GM23338 (cell line): ENCODE measurements around the gene CEP350. TPM values are rescaled to one million over a fixed set of nuclear protein-coding genes. Genes with fewer than 3 reads are reported as not detected.

Experiments
- CREB1 ChIP-seq: fragments of 250-450 bp; sonication (Bioruptor Pico); IDR thresholded peaks from 2 replicates; pipeline ENCODE4 v1.5.0; 2020; ENCODE audit warnings: low read depth, mild to moderate bottlenecking, moderate library complexity
- EZH2 ChIP-seq: fragments of 200-600 bp; sonication (generic); IDR thresholded peaks from one replicate; pipeline ENCODE4 v1.8.0; 2017; ENCODE audit warnings: antibody characterized with exemption, mild to moderate bottlenecking, low read depth; ENCODE audit not compliant: unreplicated experiment
- EZH2phosphoT487 ChIP-seq: fragments of 200-600 bp; sonication (generic); IDR thresholded peaks from one replicate; pipeline ENCODE4 v1.8.1; 2018; ENCODE audit warnings: antibody characterized with exemption; ENCODE audit not compliant: unreplicated experiment
- JUNB ChIP-seq: IDR thresholded peaks from one replicate; pipeline ENCODE4 v1.6.1; 2016; ENCODE audit warnings: antibody characterized with exemption; ENCODE audit not compliant: unreplicated experiment
- NANOG ChIP-seq: IDR thresholded peaks from 2 replicates; pipeline ENCODE4 v1.6.1; 2016; ENCODE audit warnings: antibody characterized with exemption, borderline replicate concordance
- ZNF331 ChIP-seq: fragments of 250-450 bp; sonication (Bioruptor Pico); IDR thresholded peaks from 2 replicates; pipeline ENCODE4 v1.5.0; 2020; ENCODE audit warnings: low read depth, mild to moderate bottlenecking, moderate library complexity
- polyA plus RNA-seq: library from polyadenylated mRNA; unstranded; fragments of >200 nt; fragmentation: Nextera tagmentation; extraction: Ambion mirVana; gene quantifications from 2 replicates; pipeline ENCODE4 v1.2.1, GENCODE V29; 2016
- total RNA-seq: library from RNA; depleted of rRNA; stranded (reverse); fragments of >200 nt; shearing (Covaris generic); gene quantifications from 2 replicates; pipeline ENCODE4 v1.2.3, GENCODE V29; 2014
- TF ChIP-seq, protein P1 (sequence below): fragments of 250-450 bp; sonication (Bioruptor Pico); IDR thresholded peaks from 2 replicates; pipeline ENCODE4 v1.5.0; 2020; ENCODE audit warnings: mild to moderate bottlenecking, moderate library complexity
- TF ChIP-seq, protein P2 (sequence below): IDR thresholded peaks from one replicate; pipeline ENCODE4 v1.6.1; 2018; ENCODE audit warnings: antibody characterized with exemption; ENCODE audit not compliant: unreplicated experiment

CEP350 gene
- total and polyA plus RNA-seq, 2 experiments from 2014 or later: 23.4 to 36.8 TPM

DNA sequence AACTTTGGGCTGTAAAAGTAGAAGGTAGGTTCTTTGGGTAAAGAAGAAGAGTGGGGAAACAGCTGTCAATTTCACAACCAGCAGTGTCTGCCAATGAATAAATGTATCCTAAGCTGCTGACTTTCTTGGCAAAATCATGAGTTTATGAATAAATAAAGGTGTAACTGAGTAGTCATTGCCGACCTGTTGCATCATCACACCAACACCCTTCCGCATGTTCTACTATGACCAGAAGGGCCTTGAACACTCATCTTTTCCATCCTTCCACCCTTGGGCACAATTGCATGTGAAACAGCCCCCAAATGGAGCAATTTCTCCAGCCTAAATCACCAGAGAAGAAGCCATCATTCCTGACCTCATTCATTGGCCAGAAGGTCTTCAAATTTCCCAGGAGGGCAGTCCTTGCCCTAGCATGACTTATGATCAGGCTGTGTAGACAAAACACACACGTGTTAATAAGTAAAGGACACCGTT is 168.9 kb downstream of the CEP350 start (continued):
- TF ChIP-seq, protein P1, sequence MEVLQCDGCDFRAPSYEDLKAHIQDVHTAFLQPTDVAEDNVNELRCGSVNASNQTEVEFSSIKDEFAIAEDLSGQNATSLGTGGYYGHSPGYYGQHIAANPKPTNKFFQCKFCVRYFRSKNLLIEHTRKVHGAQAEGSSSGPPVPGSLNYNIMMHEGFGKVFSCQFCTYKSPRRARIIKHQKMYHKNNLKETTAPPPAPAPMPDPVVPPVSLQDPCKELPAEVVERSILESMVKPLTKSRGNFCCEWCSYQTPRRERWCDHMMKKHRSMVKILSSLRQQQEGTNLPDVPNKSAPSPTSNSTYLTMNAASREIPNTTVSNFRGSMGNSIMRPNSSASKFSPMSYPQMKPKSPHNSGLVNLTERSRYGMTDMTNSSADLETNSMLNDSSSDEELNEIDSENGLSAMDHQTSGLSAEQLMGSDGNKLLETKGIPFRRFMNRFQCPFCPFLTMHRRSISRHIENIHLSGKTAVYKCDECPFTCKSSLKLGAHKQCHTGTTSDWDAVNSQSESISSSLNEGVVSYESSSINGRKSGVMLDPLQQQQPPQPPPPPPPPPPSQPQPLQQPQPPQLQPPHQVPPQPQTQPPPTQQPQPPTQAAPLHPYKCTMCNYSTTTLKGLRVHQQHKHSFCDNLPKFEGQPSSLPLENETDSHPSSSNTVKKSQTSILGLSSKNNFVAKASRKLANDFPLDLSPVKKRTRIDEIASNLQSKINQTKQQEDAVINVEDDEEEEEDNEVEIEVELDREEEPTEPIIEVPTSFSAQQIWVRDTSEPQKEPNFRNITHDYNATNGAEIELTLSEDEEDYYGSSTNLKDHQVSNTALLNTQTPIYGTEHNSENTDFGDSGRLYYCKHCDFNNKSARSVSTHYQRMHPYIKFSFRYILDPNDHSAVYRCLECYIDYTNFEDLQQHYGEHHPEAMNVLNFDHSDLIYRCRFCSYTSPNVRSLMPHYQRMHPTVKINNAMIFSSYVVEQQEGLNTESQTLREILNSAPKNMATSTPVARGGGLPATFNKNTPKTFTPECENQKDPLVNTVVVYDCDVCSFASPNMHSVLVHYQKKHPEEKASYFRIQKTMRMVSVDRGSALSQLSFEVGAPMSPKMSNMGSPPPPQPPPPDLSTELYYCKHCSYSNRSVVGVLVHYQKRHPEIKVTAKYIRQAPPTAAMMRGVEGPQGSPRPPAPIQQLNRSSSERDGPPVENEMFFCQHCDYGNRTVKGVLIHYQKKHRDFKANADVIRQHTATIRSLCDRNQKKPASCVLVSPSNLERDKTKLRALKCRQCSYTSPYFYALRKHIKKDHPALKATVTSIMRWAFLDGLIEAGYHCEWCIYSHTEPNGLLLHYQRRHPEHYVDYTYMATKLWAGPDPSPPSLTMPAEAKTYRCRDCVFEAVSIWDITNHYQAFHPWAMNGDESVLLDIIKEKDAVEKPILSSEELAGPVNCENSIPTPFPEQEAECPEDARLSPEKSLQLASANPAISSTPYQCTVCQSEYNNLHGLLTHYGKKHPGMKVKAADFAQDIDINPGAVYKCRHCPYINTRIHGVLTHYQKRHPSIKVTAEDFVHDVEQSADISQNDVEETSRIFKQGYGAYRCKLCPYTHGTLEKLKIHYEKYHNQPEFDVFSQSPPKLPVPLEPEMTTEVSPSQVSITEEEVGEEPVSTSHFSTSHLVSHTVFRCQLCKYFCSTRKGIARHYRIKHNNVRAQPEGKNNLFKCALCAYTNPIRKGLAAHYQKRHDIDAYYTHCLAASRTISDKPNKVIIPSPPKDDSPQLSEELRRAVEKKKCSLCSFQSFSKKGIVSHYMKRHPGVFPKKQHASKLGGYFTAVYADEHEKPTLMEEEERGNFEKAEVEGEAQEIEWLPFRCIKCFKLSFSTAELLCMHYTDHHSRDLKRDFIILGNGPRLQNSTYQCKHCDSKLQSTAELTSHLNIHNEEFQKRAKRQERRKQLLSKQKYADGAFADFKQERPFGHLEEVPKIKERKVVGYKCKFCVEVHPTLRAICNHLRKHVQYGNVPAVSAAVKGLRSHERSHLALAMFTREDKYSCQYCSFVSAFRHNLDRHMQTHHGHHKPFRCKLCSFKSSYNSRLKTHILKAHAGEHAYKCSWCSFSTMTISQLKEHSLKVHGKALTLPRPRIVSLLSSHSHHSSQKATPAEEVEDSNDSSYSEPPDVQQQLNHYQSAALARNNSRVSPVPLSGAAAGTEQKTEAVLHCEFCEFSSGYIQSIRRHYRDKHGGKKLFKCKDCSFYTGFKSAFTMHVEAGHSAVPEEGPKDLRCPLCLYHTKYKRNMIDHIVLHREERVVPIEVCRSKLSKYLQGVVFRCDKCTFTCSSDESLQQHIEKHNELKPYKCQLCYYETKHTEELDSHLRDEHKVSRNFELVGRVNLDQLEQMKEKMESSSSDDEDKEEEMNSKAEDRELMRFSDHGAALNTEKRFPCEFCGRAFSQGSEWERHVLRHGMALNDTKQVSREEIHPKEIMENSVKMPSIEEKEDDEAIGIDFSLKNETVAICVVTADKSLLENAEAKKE (CRISPR knock-in tag): no peak
- TF ChIP-seq CREB1 (CRISPR knock-in tag) (no peak), JUNB (no peak), EZH2phosphoT487 (no peak), NANOG (no peak), ZNF331 (CRISPR knock-in tag) (no peak), EZH2 (no peak)
- TF ChIP-seq, protein P2, sequence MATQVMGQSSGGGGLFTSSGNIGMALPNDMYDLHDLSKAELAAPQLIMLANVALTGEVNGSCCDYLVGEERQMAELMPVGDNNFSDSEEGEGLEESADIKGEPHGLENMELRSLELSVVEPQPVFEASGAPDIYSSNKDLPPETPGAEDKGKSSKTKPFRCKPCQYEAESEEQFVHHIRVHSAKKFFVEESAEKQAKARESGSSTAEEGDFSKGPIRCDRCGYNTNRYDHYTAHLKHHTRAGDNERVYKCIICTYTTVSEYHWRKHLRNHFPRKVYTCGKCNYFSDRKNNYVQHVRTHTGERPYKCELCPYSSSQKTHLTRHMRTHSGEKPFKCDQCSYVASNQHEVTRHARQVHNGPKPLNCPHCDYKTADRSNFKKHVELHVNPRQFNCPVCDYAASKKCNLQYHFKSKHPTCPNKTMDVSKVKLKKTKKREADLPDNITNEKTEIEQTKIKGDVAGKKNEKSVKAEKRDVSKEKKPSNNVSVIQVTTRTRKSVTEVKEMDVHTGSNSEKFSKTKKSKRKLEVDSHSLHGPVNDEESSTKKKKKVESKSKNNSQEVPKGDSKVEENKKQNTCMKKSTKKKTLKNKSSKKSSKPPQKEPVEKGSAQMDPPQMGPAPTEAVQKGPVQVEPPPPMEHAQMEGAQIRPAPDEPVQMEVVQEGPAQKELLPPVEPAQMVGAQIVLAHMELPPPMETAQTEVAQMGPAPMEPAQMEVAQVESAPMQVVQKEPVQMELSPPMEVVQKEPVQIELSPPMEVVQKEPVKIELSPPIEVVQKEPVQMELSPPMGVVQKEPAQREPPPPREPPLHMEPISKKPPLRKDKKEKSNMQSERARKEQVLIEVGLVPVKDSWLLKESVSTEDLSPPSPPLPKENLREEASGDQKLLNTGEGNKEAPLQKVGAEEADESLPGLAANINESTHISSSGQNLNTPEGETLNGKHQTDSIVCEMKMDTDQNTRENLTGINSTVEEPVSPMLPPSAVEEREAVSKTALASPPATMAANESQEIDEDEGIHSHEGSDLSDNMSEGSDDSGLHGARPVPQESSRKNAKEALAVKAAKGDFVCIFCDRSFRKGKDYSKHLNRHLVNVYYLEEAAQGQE: no peak
